NCI-H82 treated with DMSO at 0.1 percent for 48 hours (cell line): ENCODE results near the gene METTL16.
"Not testable (repeated sequence)": the region's sequence is repeated elsewhere in the genome, so short reads cannot be mapped to it uniquely, and the experiment has no call there.

ENCODE experiments used
- DNase-seq: peaks from one replicate; lab custom pipeline; 2025; ENCODE audit not compliant: unreplicated experiment; lab: John Stamatoyannopoulos, UW

The METTL16 gene

GRCh38 chr17:2511462-2512369 lies at the start of gene METTL16:
Gene METTL16, minus strand, starts transcription at chr17:2511888. Its CDS starts 9,557 bp downstream, at chr17:2502331.
- peak; percentile 99 for DNase-seq

DNA sequence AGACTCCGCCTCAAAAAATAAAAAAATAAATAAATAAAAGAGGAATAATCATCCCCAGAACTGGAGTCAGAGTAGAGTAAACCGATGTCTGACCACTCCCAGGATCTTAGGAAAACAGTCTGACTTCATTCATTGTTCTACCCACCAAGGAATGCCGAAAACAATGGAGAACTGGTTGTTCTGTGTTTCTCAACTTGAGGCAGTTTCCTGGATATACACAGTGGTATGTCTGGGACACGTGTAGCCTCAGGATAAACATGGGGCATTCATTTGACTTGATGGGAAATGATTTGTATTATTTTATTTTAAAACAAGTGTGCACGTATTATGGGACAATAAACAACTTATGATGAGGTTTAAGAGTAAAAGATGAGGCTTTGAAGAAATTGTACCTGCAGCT lies 49.0 kb upstream of the METTL16 start:
- DNase-seq = no peak

DNA sequence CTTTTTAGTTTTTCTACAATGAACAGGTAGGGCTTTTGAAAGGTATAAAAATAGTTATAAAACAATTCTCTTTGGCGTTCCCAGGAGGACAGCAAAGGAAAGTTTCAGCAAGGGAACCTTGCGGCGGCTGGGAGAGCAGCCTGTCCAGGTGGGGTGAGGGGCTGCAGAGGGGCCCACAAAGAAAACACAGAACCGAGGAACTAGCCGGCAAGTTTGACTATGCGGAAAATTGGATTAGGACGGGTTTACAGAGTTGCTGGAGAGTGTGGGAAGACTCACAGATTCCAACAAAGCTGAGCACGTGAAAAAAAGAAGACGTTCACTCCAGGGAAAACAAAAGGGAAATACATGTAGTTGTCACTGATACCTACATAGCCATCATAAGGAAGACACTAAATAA lies 40.2 kb upstream of the METTL16 start:
- DNase-seq = peak; percentile 97

DNA sequence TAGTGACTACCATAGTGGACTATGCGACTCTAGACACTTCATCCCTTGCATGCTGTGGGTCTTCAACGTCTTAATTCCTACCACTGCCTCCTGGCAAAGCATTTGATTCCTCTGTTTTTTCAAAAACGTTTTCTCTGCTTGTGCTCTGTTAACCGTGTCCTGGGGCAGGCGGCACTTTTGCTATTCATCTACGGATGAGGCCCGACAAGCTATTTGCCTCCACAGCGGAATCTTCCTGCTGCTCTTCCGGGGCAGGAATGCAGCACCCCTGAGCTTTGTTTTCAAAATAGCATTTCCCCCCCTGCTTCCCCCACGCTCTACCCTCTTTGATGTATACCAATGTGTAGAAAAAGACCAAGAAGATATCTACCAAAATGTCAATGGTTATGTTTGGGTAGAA lies 39.8 kb upstream of the METTL16 start:
- no peak for DNase-seq

DNA sequence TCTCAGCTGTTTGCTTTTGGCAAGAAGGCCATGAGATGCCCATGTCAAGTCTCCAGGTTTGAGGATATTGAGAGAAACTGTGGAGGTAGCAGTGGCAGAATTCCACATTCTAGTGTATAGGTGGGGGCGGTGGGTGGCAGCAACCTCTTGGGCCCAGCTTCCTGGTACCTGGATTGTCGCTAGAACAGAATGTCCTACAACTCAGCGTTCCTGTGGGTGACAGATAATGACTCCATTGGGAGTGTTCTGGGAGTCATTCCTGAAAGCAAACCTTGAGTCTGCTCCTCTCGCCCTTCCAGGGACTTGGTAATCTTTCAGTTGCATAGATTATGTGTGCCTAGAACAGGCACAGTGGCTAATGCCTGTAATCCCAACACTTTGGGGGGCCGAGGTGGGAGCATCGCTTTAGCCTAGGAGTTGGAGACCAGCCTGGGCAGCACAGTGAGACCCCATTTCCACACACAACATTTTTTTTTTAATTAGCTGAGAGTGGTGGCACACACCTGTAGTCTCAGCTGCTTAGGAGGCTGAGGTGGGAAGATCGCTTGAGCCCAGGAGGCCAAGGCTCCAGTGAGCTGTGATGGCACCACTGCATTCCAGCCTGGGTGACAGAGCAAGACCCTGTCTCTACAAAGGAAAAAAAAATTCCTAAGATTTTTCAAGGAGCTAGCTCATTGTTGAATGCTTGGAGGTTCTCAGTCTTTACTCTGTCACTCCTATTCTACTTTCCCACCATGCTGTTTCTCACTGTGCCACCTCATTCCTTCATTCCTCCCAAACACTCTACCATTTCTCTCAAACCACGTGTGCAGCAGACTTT lies 37.9 kb upstream of the METTL16 start:
- DNase-seq = no peak

DNA sequence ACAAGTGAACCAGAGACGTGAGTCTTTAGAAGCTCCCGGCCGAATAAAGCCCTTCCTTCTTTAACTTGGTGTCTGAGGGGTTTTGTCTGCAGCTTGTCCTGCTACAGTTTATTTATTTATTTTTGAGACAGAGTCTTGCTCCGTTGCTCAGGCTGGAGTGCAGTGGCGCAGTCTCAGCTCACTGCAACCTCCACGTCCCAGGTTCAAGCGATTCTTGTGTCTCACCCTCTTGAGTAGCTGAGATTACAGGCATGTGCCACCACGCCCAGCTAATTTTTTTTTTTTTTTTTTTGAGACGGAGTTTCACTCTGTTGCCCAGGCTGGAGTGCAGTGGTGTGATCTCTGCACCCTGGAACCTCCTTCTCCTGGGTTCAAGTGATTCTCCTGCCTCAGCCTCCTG lies 36.3 kb upstream of the METTL16 start:
- not testable (repeated sequence) for DNase-seq

- no peak for DNase-seq
Measured at GRCh38 chr17:2547176-2547575, 35.5 kb upstream of the METTL16 start.

DNA sequence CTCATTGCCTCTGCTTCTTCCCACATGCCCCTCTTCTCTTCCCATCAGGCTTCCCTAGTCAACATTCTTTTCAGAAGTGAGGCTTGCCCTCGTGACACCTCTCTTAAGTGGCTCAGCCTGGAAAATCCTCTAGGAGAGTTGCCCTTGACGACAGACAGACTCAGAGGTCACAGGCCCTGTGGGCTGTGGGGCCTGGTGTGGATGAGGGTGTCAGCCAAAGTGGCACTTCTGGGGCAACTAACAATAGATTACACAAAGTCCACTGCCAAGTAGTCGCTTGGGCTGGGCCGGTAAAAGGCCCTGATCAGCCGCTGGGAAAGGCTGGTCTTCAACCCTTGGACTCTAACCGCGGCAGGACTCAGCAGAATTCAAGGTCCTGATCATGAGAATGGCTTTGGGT lies 33.7 kb upstream of the METTL16 start:
- DNase-seq = peak; percentile 47

DNA sequence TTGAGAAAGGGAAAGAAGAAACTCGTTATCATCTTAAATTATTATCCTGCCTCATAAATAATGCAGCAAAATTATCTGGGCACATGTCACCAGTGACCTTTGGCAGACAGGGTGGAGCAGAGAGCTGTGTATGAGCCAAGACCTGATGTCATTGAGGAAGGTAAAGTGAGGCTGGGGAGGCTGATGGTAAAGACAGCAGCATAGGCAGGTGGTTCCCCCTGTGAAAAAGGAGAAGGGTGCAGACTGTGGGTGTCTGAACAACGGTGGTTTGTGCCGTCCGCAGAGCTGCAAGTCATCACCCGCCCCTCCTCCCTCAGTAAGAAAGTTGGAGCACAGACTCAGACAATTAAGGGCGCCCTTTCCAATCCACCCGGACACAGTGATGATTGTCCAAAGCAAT lies 30.8 kb upstream of the METTL16 start:
- no peak for DNase-seq

DNA sequence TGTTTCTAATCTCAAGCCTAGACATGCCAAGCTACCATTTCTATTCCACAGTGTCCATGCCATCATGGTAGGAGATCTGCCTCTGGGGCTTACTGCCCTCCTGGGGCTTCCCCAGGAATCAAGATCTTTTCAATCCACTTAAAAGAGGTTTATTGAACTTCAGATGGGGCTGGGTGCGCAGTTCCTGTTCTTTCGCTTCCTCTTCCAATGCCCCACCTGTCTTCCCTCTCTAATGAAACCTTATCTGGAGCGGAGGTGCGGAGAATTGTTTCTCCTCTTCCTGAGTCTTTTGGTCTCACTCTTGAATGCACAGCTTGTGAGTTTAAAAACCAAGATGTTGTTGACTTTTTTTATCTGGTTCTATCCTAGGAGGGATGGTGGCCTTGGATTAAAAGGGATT lies 30.4 kb upstream of the METTL16 start:
- DNase-seq = peak; percentile 60

DNA sequence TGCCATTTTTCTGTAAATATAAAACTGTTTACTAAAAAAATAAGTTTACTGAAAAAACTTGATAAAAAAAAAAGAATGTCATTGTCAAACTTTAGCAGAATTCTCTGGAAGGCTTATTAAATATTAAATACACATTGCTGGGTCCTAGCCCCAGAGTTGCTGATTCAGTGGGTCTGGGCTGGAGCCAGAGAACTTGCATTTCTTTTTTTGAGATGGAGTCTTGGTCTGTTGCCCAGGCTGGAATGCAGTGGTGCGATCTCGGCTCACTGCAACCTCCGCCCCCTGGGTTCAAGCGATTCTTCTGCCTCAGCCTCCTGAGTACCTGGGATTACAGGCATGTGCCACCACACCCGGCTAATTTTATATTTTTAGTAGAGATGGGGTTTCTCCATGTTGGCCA lies 25.9 kb upstream of the METTL16 start:
- DNase-seq = not testable (repeated sequence)

DNA sequence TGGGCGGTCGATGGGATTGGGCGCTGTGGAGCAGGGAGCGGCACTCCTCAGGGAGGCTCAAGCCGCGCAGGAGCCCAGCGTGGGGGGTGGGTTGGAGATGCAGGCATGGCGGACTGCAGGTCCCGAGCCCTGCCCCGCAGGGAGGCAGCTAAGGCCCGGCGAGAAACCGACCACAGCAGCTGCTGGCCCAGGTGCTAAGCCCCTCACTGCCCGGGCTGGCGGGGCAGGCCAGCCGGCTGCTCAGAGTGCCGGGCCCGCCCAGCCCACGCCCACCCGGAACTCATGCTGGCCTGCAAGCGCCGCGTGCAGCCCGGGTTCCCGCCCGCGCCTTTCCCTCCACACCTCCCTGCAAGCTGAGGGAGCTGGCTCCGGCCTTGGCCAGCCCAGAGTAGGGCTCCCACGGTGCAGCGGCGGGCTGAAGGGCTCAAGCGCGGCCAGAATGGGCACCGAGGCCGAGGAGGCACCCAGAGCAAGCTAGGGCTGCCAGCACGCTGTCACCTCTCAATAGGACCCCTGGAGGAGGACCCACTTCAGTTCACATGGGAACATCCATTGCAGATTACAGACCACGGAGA lies 20.5 kb upstream of the METTL16 start:
- no peak for DNase-seq

DNA sequence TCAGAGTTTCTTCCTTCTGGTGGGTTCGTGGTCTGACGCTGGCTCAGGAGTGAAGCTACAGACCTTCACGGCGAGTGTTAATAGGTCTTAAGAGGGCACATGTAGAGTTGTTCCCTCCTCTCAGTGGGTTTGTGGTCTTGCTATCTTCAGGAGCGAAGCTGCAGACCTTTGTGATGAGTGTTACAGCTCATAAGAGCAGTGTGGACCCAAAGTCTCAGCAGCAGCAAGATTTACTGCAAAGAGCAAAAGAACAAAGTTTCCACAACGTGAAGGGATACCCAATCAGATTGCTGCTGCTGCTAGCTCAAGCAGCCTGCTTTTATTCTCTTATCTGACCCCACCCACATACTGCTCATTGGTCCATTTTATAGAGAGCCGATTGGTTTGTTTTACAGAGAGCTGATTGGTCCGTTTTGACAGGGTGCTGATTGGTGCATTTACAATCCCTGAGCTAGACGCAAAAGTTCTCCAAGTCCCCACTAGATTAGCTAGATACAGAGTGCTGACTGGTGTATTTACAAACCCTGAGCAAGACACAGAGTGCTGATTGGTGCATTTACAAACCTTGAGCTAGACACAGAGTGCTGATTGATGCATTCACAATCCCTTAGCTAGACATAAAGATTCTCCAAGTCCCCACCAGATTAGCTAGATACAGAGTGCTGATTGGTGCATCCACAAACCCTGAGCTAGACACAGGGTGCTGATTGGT lies 19.7 kb upstream of the METTL16 start:
- not testable (repeated sequence) for DNase-seq

DNA sequence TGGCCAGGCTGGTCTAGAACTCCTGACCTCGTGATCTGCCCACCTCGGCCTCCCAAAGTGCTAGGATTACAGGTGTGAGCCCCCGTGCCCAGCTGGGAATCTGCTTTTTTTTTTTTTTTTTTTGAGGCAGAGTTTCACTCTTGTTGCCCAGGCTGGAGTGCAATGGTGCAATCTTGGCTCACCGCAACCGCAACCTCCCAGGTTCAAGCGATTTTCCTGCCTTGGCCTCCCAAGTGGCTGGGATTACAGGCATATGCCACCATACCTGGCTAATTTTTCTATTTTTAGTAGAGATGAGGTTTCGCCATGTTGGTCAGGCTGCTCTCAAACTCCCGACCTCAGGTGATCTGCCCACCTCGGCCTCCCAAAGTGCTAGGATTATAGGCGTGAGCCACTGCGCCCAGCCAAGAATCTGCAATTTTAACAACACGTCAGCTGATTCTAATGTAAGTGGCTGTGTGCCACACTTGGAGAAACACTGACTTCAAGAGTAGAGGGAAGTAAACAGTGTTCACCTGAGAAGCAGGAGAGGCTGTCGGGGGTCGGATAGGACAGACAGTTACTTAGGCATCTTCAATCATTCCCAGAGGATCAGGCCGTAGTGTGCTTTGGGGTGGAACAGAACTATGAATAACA lies 10.2 kb upstream of the METTL16 start:
- DNase-seq = not testable (repeated sequence)

- no peak for DNase-seq
Measured at GRCh38 chr17:2521257-2521656, 9.6 kb upstream of the METTL16 start.

DNA sequence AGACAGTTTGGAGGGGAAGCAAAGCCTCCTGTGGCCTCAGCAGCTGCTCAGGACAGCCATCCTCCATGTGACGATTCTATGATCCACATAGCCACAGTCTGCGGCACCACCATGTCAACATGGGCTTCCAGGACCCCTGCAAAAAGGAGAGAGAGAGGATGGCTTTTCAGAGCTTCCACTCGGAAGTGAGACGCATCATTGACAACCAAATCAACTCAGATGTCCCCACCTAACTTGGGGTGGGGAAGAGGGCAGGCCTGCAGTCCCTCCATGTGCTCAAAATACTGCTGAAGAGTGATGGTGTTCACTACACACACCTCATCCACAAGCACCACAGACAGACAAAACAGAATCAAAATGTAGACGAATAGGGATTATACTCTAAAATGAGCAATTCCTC lies 5.9 kb upstream of the METTL16 start:
- DNase-seq = no peak

- no peak for DNase-seq
Measured at GRCh38 chr17:2511138-2511461, 588 bp downstream of the METTL16 start.

- no peak for DNase-seq
Measured at GRCh38 chr17:2510559-2510958, 1.1 kb downstream of the METTL16 start.

DNA sequence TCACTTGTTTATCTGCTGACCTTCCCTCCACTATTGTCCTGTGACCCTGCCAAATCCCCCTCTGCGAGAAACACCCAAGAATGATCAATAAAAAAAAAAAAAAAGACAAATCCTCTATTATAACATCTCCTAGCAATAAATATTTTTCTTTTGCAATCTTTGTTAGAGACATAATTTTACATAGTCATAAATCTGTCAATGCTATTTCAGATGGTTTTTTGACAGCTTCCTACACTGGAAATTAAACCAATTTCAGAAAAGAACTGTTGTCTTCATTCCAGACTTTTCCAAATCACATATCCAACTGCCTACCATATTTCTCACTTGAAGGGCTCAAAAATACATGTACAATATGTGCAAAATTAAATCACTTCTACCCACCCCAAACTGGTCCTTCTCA lies 3.7 kb downstream of the METTL16 start:
- no peak for DNase-seq

DNA sequence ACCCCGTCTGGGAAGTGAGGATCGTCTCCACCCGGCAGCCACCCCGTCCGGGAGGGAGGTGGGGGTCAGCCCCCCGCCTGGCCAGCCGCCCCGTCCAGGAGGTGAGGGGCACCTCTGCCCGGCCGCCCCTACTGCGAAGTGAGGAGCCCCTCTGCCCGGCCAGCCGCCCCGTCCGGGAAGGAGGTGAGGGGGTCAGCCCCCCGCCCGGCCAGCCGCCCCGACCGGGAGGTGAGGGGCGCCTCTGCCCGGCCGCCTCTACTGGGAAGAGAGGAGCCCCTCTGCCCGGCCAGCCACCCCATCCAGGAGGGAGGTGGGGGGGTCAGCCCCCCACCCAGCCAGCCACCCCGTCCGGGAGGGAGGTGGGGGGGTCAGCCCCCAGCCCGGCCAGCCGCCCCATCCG lies 4.7 kb downstream of the METTL16 start:
- not testable (repeated sequence) for DNase-seq

DNA sequence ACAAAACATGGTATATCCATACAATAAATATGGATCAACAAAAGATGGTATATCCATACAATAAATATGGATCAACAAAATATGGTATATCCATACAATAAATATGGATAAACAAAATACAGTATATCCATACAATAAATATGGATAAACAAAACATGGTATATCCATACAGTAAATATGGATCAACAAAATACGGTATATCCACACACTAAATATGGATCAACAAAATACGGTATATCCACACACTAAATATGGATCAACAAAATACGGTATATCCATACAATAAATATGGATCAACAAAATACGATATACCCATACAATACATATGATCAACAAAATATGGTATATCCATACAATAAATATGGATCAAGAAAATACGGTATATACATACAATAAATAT lies 8.1 kb downstream of the METTL16 start:
- no peak for DNase-seq
